D721Med (cell line): Measurements from ENCODE around the gene OSBP.

ENCODE experiments used
- DNase-seq: peaks from one replicate; pipeline ENCODE4 v3.0.0; 2011; ENCODE audit warnings: low spot score; ENCODE audit not compliant: insufficient read length
- FAIRE-seq: peaks from 2 replicates; lab custom pipeline; 2011; peaks lifted over from hg19 to GRCh38; lab: Jason Lieb, UNC
- CTCF ChIP-seq: IDR thresholded peaks from 2 replicates; pipeline ENCODE4 v1.5.1; 2012; ENCODE audit warnings: mild to moderate bottlenecking, control low read depth; ENCODE audit not compliant: insufficient read depth; ENCODE audit errors: missing control alignments

Gene OSBP

GRCh38 chr11:59602432-59602831, 13.1 kb downstream of the OSBP start:
- DNase-seq, result no peak
- no peak for FAIRE-seq
- no peak for TF ChIP-seq CTCF

GRCh38 chr11:59601788-59602187, 13.8 kb downstream of the OSBP start:
- TF ChIP-seq CTCF, result no peak
- FAIRE-seq (no peak), DNase-seq (no peak)

GRCh38 chr11:59600636-59601035, 14.9 kb downstream of the OSBP start:
- TF ChIP-seq CTCF, result no peak
- no peak for FAIRE-seq
- DNase-seq, result no peak

- no peak for TF ChIP-seq CTCF
- DNase-seq, result no peak
- no peak for FAIRE-seq
Measured at GRCh38 chr11:59600234-59600633, 15.3 kb downstream of the OSBP start.

GRCh38 chr11:59598961-59599360, 16.6 kb downstream of the OSBP start:
- no peak for TF ChIP-seq CTCF
- FAIRE-seq (no peak), DNase-seq (no peak)

GRCh38 chr11:59584294-59584693, 31.3 kb downstream of the OSBP start:
- no peak for TF ChIP-seq CTCF
- DNase-seq, result no peak
- FAIRE-seq, result no peak

- TF ChIP-seq CTCF, result no peak
- DNase-seq, result no peak
- FAIRE-seq, result no peak
Measured at GRCh38 chr11:59582006-59582405, 33.6 kb downstream of the OSBP start.
